Transverse colon (tissue), 4 donors: Measurements from ENCODE around the gene NCOA3. TPM values are rescaled to one million over a fixed set of nuclear protein-coding genes. Genes with fewer than 3 reads are reported as not detected.

Source experiments
- DNase-seq: peaks from one replicate; pipeline ENCODE4 v3.0.0-alpha.2; 2019
- H3K27ac ChIP-seq, 4 donors: fragments of 200-600 bp; sonication (generic); 2 replicates each; pipeline ENCODE4 v1.5.1; 2016 to 2018; ENCODE audit warnings: inconsistent platforms in 4 of 4
- H3K27me3 ChIP-seq: fragments of 200-600 bp; sonication (generic); 2 replicates; pipeline ENCODE4 v1.5.1; 2017; ENCODE audit warnings: inconsistent platforms
- H3K36me3 ChIP-seq, 4 donors: fragments of 200-600 bp; sonication (generic); 2 replicates each; pipeline ENCODE4 v1.5.1; 2017 to 2019; ENCODE audit warnings: inconsistent platforms in 4 of 4
- H3K4me1 ChIP-seq, 4 donors: fragments of 200-600 bp; sonication (generic); 2 replicates each; pipeline ENCODE4 v1.5.1; 2017 to 2020; ENCODE audit warnings: inconsistent platforms in 4 of 4
- H3K4me3 ChIP-seq, 4 donors: fragments of 200-600 bp; sonication (generic); 1 replicate in 1 of 4; 2 replicates in 3 of 4; pipeline versions ENCODE4 v1.5.1 to v1.6.1; 2017 to 2019; ENCODE audit warnings: inconsistent platforms in 4 of 4
- H3K9me3 ChIP-seq, 2 donors: fragments of 200-600 bp; sonication (generic); 2 replicates each; pipeline ENCODE4 v1.5.1; 2017 to 2019; ENCODE audit warnings: inconsistent platforms in 2 of 2
- CTCF ChIP-seq, 5 experiments: fragments of 200-600 bp in 3 of 5; fragments of 450-650 bp in 2 of 5; sonication (generic) in 3 of 5; IDR thresholded peaks; 1 replicate in 2 of 5; 2 replicates in 3 of 5; pipeline ENCODE4 v1.5.1; 2016 to 2017; ENCODE audit warnings: antibody characterized with exemption in 5 of 5, inconsistent platforms in 3 of 5, mild to moderate bottlenecking in 2 of 5, moderate library complexity in 1 of 5
- EP300 ChIP-seq: sonication (generic); formaldehyde crosslinking; IDR thresholded peaks from one replicate; pipeline ENCODE4 v1.6.1; 2017; ENCODE audit warnings: antibody characterized with exemption, low read depth
- POLR2A ChIP-seq: fragments of 450-650 bp; IDR thresholded peaks from one replicate; pipeline ENCODE4 v1.6.1; 2016; ENCODE audit warnings: antibody characterized with exemption, mild to moderate bottlenecking, moderate library complexity
- POLR2AphosphoS5 ChIP-seq, 3 donors: sonication (generic); formaldehyde crosslinking; IDR thresholded peaks; one replicate each; pipeline ENCODE4 v1.6.1; 2016; ENCODE audit warnings: antibody characterized with exemption in 3 of 3
- WGBS, 2 donors: methylation state at CpG; one replicate each; pipeline ENCODE4 v1.1.5; 2018; ENCODE audit warnings: low coverage in 1 of 2; 5-methylcytosine and 5-hydroxymethylcytosine counted together
- in situ Hi-C, 4 donors: fragments of 200-750 bp; cut with MboI; loops; one replicate each; pipeline versions ENCODE4 v1.15.0 to v1.15.1; 2017; ENCODE audit warnings: low sequenced_read_pairs in 3 of 4, low pct_ligation_motif_present in 1 of 4, low pct_unique_long_range_greater_than_20kb in 1 of 4
- intact Hi-C: fragments of 100-400 bp; cut with DNase I; formaldehyde crosslinking; loops from one replicate; pipeline ENCODE4 v1.15.1; 2023; ENCODE audit warnings: low total_unique reads
- total RNA-seq, 4 donors: library from RNA; depleted of rRNA; stranded (reverse); fragments of >200 nt; gene quantifications; one replicate each; pipeline ENCODE4 v1.1.0, GENCODE V29; 2016

NCOA3 gene
- total RNA-seq, 4 donors from 2014 or later, result 9.2 to 39.1 (median 22.3) TPM

- Histone ChIP-seq H3K4me1 (peaks cover 0 to 27% (median 7%) of the 10 kb centered on the region in 4 donors), H3K27ac (no peak overlapping the region), H3K4me3 (no peak overlapping the region), H3K36me3 (no peaks in the 10 kb centered on the region), H3K27me3 (no peaks in the 10 kb centered on the region), H3K9me3 (no peaks in the 10 kb centered on the region)
- no peak for DNase-seq
- 64 to 77% methylated on average over 5 of the region's 5 CpGs for WGBS, 2 donors
- no peak for TF ChIP-seq POLR2A
- intact Hi-C loops (no loop called here), in situ Hi-C loops (no loop called here)
These were observed 39.0 kb downstream of the NCOA3 start for GRCh38 chr20:47540443-47541354.

- H3K9me3 ChIP-seq, result no peaks in the 10 kb centered on the region
- in situ Hi-C loops, result no loop called here
These were observed 39.8 kb downstream of the NCOA3 start for GRCh38 chr20:47541355-47541922.

GRCh38 chr20:47543006-47543431, 41.3 kb downstream of the NCOA3 start:
- no peaks in the 10 kb centered on the region for H3K36me3 ChIP-seq
- in situ Hi-C loops (no loop called here), intact Hi-C loops (no loop called here)
- no peaks in the 10 kb centered on the region for H3K9me3 ChIP-seq
- TF ChIP-seq CTCF (IDR thresholded peaks at IDR 0.05), result no peak
- no peak for TF ChIP-seq POLR2AphosphoS5 (IDR thresholded peaks at IDR 0.05)
- no peak for TF ChIP-seq EP300
- TF ChIP-seq POLR2A, result no peak
- H3K4me1 ChIP-seq, result peaks cover 0 to 30% (median 7%) of the 10 kb centered on the region in 4 donors
- DNase-seq, result no peak
- no peak overlapping the region for H3K4me3 ChIP-seq
- WGBS, 2 donors, result 69 to 80% methylated on average over 1 of the region's 1 CpG
- H3K27me3 ChIP-seq, result no peaks in the 10 kb centered on the region
- H3K27ac ChIP-seq, result no peak overlapping the region

More at GRCh38 chr20:47541355-47541922, 39.8 kb downstream of the NCOA3 start:
- Histone ChIP-seq H3K27me3 (no peaks in the 10 kb centered on the region), H3K27ac (no peak overlapping the region), H3K4me3 (no peak overlapping the region), H3K36me3 (no peaks in the 10 kb centered on the region), H3K4me1 (peaks cover 0 to 32% (median 7%) of the 10 kb centered on the region in 4 donors)
- no peak for TF ChIP-seq POLR2AphosphoS5 (IDR thresholded peaks at IDR 0.05)
- no peak for TF ChIP-seq POLR2A
- no peak for TF ChIP-seq CTCF (IDR thresholded peaks at IDR 0.05)
- no peak for TF ChIP-seq EP300
- 68 to 73% methylated on average over 2 to 3 of the region's 3 CpGs for WGBS, 2 donors
- DNase-seq, result no peak
- intact Hi-C loops, result no loop called here

DNA sequence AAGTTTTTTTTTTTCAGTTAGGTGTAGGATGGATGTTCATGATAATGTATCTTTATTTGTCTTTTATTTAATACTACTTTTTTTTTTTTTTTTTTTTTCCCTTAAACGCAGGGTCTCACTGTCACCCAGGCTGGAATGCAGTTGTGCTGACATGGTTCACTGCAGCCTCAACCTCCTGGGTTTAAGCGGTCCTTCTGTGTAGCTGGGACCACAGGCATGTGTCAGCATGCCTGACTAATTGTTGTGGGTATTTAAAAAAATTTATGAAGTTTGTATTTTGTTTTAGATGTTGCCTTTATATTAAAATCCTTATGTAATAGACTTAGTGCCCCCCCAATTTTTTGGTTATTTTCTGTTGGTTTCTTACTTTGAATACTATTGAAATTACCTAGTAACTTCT, 42.6 kb downstream of the NCOA3 start:
- no peak overlapping the region for H3K4me3 ChIP-seq
- no peak for DNase-seq
- no peaks in the 10 kb centered on the region for H3K27me3 ChIP-seq
- intact Hi-C loops, result no loop called here
- no peak overlapping the region for H3K27ac ChIP-seq
- no peaks in the 10 kb centered on the region for H3K9me3 ChIP-seq
- no peaks in the 10 kb centered on the region for H3K36me3 ChIP-seq
- peaks cover 0 to 29% (median 7%) of the 10 kb centered on the region in 4 donors for H3K4me1 ChIP-seq
- in situ Hi-C loops, result no loop called here
- TF ChIP-seq POLR2A (no peak), EP300 (no peak), CTCF (IDR thresholded peaks at IDR 0.05) (no peak), POLR2AphosphoS5 (IDR thresholded peaks at IDR 0.05) (no peak)
- WGBS, 2 donors, result 73% methylated on average over 2 of the region's 2 CpGs; no CpG with 5 or more reads in 1 of the 2 donors
